Measurements from ENCODE around the gene DCAF11.

The DCAF11 gene

DNA sequence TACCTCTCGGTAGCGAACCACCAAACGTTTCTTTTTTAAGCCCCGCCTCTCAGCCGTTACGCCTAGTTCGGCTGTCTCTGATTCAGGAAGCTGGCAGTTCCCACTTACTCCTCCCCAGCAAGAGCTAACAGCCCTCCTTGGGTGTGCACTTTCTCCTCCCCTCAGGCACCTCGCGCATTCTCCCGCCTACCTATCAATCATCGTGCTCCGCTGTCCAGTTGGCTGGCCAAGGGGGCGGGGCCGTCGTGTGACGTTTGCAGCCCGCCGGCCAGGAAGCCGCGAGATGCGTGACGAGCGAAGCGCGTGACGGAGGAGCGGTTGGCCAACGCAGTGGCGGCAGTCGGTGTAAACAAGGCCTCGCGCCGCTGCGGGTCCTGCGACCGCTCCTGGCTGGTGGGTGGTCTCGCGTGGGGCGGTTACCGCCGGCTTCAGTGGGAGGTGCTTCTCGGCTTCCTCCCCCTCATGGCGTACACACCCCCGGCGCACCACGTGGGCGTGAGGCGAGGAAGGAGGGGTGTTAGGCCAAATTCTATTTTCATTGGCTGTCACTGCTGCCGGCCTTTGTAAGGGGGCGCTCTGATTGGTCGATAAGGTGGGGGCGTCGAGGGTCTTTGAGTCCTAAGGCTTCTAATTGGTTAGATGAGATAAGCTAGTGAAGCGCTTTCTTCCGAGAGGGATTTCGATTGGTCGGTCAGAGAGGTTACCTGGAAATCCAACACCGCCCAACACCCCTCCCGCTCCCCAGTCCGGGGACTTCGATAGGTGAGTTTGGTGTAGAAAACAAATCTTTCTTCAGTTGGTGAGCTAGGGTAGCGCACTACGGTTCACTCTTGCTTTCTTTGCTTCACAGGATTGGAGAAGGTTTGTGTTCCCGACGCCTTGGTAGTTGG is at the start of gene DCAF11, which contains the start of gene NRL:
Gene DCAF11 (plus strand): TSS at position 246 of the 890 bp plus-strand sequence. CDS start 818 bp downstream, outside the sequence.
Gene NRL (minus strand): TSS at position 418 of the 890 bp plus-strand sequence. CDS start 32,101 bp downstream, outside the sequence.
- peak within 1 kb of the TSS; percentile 50 to 69 (median 62) for H3K4me3 ChIP-seq

GRCh38 chr14:24064856-24065255 is 49.7 kb upstream of the DCAF11 start:
- Histone ChIP-seq H3K4me3 (no peak overlapping the region), H3K27ac (no peak overlapping the region)

More for the DNA sequence above, at the start of gene DCAF11, which contains the start of gene NRL:
- H3K27ac ChIP-seq, result peak within 1 kb of the TSS; percentile 90 to 99 (median 99)

DNA sequence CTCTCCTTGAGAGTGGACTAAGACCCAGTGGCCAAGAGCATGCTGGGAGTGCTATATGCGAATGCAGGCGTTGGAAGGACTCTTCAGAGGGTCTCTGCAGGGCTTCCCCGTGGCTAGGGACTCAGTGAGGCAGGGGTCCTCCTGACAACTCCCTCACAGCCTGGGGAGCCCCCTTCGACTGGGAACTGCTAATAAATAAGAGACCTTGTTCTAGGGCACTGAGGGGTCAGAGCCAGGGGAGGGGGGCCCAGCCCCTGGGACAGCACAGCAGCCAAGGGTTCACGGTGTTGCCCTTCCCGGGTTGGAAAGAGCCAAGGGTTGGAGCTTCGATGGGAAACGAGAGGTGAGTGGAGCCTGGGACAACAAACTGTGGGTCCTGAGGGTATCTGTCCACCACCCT is 49.2 kb upstream of the DCAF11 start:
- H3K27ac ChIP-seq, result no peak overlapping the region
- no peak overlapping the region for H3K4me3 ChIP-seq

GRCh38 chr14:24066496-24067132 is 48.0 kb upstream of the DCAF11 start:
- Histone ChIP-seq H3K4me3 (no peak overlapping the region), H3K27ac (no peak overlapping the region)

GRCh38 chr14:24067133-24068082 is 47.2 kb upstream of the DCAF11 start:
- Histone ChIP-seq H3K27ac (no peak overlapping the region), H3K4me3 (no peak overlapping the region)

DNA sequence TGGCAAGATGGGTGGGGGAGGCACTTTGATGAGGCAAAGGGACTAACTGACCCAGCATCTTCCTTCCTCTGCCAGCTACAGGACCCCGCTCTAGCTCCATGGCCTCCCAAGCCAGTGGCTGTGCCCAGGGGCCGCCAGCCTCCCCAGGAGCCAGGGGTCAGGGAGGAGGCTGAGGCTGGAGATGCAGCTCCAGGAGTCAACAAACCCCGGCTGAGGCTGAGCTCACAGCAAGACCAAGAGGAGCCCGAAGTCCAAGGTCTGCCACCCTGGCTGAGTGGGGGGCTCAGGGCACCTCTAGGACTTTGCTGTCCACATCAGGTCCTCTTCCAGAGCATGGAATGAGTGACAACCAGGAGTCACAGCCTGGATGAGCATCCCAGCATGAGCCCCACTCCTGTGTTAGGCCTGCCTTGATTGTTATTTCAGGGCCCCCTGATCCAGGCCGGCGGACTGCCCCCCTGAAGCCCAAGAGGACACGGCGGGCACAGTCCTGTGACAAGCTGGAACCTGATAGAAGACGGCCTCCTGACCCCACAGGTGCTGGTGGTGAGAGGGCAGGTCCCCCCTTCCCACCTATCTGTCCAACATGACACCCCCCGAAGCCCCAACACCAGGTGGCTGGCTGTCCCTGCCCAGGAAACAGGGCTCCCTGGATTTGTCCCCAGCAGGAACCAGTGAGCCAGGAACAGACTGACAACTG is 45.7 kb upstream of the DCAF11 start:
- Histone ChIP-seq H3K4me3 (no peak overlapping the region), H3K27ac (no peak overlapping the region)

GRCh38 chr14:24069411-24069735 is 45.2 kb upstream of the DCAF11 start:
- Histone ChIP-seq H3K27ac (no peak overlapping the region), H3K4me3 (no peak overlapping the region)

- no peak overlapping the region for H3K4me3 ChIP-seq
These were observed 44.1 kb upstream of the DCAF11 start for GRCh38 chr14:24070285-24071143.

GRCh38 chr14:24071144-24071697 is 43.4 kb upstream of the DCAF11 start, which contains the start of gene CPNE6:
TSS of gene CPNE6 (plus strand) at chr14:24071562. CDS start at chr14:24072937, 1,375 bp downstream.
- Histone ChIP-seq H3K4me3 (no peak within 1 kb of the TSS), H3K27ac (no peak within 1 kb of the TSS)

More at GRCh38 chr14:24070285-24071143, 44.1 kb upstream of the DCAF11 start:
- H3K27ac ChIP-seq, result no peak overlapping the region

GRCh38 chr14:24071836-24072430 is 42.6 kb upstream of the DCAF11 start:
- Histone ChIP-seq H3K27ac (no peak overlapping the region), H3K4me3 (no peak overlapping the region)

DNA sequence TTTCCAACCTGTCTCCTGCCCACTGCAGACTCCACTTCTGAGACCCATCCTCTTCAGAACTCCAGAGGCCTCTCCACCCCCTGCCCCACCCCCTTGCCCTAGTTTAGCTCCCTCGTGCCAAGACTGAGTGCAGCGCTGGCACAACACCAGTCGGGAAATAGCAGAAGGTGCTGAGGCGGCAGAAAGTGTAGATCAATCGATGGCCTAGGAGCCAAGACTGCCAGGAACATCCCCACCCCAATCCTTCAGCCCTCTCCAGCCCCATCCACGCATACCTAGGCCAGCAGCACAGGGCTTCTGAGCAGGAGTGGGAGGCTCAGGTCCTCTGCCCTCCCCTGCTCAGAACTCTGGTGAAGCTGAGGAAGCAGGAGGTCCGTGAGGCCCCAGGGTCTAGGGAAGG is 42.1 kb upstream of the DCAF11 start:
- H3K27ac ChIP-seq, result no peak overlapping the region
- no peak overlapping the region for H3K4me3 ChIP-seq

- H3K4me3 ChIP-seq, result no peak overlapping the region
- H3K27ac ChIP-seq, result no peak overlapping the region
These were observed 41.4 kb upstream of the DCAF11 start for GRCh38 chr14:24072881-24073877.

DNA sequence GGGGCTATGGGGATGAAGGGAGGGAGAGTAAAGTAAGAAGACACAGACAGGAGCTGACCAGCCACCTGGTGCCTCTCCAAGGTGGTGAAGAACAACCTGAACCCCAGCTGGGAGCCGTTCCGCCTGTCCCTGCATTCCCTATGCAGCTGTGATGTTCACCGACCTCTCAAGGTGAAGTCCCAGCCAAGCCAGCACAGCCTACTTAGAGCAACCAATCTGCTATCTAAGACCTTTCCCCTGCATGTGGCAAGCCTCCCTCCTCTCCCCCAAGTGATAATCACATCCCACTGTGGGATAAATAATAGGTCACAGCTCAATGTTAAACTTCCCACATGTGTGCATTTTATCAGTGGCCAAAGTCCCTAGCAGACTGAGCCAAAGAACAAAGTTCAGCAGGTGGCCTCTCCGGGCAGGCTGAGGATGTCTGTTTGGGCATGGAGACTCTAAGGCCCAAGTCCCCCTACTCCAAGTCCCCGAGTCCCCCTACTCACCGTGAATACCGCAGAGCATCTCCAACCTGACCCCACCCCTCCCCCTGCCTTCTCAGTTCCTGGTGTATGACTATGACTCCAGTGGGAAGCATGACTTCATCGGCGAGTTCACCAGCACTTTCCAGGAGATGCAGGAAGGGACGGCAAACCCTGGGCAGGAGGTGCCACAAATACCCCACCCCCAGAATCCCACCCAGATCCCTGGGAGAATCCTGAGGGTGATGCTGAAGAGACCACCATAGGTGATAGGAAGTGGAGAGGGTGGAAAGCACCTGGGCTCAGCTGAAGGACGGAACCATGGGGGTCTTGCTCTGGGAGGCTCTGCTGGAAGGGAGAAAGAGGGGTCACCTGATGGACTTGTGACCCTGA is 39.7 kb upstream of the DCAF11 start:
- H3K4me3 ChIP-seq, result no peak overlapping the region
- H3K27ac ChIP-seq, result no peak overlapping the region

DNA sequence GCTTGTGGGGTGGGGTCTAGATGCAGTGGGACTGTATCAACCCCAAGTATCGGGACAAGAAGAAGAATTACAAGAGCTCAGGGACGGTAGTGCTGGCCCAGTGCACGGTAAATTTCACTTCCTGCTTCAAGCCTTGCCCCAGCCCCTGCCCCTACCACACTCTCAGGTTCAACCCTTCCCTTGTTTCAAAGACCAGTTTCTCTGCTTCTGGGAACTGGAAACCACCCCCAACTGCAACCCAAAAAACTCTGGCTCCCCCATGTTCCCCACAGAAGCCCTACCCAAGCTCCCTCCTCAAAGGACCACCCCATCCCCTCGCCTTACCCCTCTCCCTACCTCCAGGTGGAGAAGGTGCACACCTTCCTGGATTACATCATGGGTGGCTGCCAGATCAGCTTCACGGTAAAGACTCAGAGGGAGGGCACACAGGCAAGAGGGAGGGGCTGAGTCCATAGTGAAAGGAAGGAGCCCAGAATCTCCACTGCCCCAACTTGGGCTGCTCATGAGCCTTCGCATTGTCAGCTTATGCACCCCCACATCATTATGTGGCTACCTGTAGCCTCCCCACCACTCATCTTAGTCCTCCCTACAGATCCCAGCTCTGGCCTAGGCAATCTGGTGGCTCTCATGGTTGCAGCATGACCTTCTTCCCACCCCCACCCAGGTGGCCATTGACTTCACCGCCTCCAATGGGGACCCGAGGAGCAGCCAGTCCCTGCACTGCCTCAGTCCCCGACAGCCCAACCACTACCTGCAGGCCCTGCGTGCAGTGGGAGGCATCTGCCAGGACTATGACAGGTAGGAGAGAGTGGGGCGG is 38.9 kb upstream of the DCAF11 start:
- Histone ChIP-seq H3K4me3 (no peak overlapping the region), H3K27ac (no peak overlapping the region)

DNA sequence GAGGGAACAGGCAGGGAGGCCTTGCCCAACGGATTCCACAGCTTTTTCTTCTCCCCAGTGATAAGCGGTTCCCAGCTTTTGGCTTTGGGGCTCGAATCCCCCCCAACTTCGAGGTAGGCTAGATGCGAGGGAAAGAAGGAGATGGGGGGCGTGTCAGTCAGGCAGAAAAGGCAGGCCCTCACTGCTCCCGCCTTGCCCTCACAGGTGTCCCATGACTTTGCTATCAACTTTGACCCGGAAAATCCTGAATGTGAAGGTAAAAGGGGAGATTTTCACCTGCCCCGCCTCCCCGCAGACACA is 38.3 kb upstream of the DCAF11 start:
- Histone ChIP-seq H3K27ac (no peak overlapping the region), H3K4me3 (no peak overlapping the region)
